B cell (primary cell): ENCODE data around the gene HSPA12B.

ENCODE experiments used
- CTCF ChIP-seq: fragments of 200-600 bp; IDR thresholded peaks from one replicate; pipeline ENCODE4 v1.8.0; 2022; ENCODE audit warnings: antibody characterized with exemption, mild to moderate bottlenecking
- EZH2 ChIP-seq: IDR thresholded peaks from 2 replicates; pipeline ENCODE4 v1.6.1; 2012; ENCODE audit warnings: borderline replicate concordance, low read depth, mild to moderate bottlenecking, moderate library complexity, low read length; ENCODE audit not compliant: insufficient read depth, poor library complexity, severe bottlenecking

GRCh38 chr20:3800256-3800877 is 67.9 kb downstream of the HSPA12B start:
- TF ChIP-seq EZH2 (no peak), CTCF (no peak)
